Activated gamma-delta T cell treated with Interleukin-2 at 50 U/mL for 16 hours (primary cell): ENCODE results near the gene PTPN14.
"Not testable (repeated sequence)": the region's sequence is repeated elsewhere in the genome, so short reads cannot be mapped to it uniquely, and the experiment has no call there.

Source experiments
- DNase-seq: peaks from one replicate; pipeline ENCODE4 v3.0.0-alpha.2; 2020

Gene PTPN14

DNA sequence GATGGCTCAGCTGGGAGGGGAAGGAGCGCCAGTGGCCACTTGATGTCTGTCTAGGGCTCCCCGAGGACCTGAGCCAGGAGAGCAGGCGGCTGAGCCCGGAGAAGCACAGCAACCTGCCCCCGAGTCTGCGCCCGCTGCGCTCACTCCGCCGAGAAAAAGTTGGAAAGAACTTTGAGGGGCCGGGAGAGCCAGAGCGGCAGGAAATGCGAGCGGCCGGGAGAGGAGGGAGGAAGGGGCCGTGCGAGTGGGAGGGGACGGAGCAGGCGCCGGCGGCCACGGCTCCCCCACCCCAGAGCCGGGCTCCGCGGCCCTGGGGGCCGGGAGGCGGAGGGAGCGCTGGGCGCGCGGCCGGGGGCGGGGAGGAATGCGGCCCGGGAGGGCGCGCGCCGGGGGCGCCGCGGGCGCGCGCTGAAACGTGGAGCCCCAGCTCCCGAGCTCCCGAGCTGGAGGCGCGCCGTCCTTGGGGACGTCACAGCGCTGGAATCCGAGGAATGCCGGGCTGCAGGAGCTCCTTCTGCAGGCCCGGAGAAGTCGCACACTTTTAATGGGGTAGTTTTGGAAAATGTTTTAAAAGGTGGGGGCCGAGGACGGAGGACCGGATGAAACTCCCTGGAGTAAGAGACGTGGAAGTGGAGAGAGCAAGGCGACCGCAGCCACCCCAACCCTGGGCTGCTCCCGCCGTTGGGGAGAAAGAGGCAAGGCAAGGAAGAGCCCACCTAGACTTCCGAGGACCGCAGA lies at the start of gene PTPN14:
TSS of gene PTPN14 (minus strand) at position 167 of the 738 bp plus-strand sequence. CDS start 86,799 bp downstream, outside the sequence.
- DNase-seq = no peak

- DNase-seq = no peak
Measured at GRCh38 chr1:214593158-214593557, 41.8 kb upstream of the PTPN14 start.

- not testable (repeated sequence) for DNase-seq
Measured at GRCh38 chr1:214591918-214592317, 40.5 kb upstream of the PTPN14 start.

GRCh38 chr1:214590696-214591095 lies 39.3 kb upstream of the PTPN14 start:
- no peak for DNase-seq

DNA sequence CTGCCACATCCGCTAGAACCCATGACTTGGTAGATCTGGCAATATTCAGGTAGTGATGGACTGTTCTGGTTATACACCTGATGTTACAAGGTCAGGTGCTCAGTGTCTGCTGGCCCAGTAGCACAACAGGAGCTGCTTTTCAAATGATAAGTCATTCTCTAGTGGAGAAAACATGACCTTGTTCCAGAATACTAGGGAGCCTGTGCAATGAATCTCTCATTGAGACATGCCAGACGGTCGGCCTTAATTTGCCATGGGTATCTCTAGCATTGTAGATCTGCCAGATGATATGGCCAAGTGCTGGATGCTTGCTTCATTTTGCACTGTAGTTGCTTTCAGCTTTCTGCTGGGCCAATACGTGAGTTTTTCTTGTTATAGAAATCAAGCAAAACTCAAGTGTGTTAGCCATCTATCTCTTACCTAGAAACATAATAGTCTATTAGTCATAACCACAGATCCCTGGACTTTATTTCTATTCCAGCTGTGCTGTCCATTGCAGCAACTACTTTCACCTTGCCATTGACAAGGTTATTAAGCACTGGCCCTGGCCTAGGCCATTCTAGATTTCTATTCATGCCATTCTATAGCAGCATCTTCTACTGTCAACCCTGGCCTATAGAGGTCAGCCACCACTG lies 37.7 kb upstream of the PTPN14 start:
- DNase-seq = no peak

- no peak for DNase-seq
Measured at GRCh38 chr1:214587165-214587564, 35.8 kb upstream of the PTPN14 start.

DNA sequence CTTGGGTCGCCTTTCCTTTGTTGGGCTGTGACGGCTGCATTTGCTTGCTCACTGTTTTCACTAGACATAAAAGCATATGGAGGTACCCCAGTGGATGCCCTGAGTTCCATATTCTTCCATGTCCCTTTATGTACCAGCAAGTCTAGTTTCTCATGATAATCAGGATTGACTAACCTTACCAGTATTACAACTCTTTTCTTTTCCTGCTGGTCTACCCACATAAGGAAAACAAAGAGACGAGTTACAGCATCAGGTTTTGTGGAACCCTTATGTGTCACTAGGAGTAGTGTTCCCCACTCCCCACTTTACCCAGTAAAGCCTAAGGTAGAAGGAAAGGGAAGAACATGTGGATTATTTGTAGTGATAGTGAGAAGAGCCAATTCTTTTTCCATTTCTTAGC lies 35.2 kb upstream of the PTPN14 start:
- no peak for DNase-seq

DNA sequence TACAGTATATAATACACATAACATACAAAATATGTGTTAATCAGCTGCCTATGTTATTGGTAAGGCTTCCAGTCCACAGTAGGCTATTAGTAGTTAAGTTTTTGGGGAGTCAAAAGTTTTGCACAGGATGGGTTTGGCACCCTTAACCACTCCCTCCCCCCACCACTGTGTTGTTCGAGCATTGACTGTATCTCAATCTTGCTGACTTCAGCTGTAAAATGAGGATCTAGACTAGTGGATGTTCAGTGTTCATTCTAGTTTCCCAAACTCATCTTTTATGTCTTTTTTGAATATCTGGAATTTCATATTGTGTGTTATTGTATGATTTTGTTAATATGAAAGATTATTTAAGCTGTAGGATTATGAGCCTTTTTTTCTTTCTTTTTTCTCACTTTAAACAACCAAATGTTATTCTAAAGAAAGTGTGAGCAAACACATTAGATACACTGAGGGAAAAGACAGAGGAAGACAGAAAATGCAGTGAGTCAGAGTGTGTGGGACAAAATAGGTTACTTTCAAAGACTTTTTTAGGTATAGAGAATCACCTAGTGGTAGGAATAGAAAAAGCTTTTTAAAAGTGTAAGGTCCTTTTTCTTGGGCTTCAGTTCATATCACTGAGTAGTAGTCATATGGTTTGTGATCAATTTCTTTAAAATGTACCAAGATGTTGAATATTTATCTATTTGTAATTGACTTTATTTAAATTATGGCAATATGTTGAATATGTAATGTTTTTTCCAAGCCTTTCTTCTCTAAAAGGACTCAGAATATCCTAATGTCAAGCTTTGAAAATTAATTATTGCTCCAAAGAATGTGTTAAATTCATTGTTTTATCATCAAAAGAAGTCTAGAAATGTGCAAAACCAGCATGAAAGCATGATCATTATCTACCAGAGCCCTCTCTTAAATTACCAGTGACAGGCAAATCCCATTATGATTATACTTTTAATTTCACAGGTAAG lies 33.7 kb upstream of the PTPN14 start:
- no peak for DNase-seq

DNA sequence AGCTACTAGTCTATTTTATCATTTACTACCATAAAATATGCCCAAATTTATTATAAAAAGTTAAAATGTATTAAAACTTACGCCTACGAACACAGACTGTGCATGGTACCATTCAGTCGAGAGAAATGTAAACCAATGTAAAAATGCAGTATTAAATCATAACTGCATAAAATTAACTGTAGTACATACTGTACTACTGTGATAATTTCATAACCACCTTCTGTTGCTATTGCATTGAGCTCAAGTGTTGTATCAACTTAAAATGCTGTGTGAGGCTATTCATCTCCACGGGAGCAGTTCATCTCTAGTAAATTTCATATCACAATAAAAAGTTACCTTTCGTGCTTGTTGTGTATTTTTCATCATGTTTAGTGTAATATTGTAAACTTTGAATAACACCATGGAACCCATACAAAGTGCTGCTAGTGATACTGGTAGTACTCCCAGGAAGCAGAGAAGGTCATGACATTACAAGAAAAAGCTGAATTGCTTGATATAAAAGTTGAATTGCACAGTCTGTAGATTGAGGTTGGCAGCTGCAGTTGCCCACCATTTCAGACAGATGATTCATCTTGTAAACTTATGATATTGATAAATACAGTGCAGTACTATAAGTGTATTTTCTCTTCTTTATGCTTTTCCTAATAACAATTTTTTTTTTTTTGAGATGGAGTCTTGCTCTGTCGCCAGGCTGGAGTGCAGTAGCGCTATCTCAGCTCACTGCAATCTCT lies 32.6 kb upstream of the PTPN14 start:
- no peak for DNase-seq

GRCh38 chr1:214583113-214583512 lies 31.7 kb upstream of the PTPN14 start:
- no peak for DNase-seq

DNA sequence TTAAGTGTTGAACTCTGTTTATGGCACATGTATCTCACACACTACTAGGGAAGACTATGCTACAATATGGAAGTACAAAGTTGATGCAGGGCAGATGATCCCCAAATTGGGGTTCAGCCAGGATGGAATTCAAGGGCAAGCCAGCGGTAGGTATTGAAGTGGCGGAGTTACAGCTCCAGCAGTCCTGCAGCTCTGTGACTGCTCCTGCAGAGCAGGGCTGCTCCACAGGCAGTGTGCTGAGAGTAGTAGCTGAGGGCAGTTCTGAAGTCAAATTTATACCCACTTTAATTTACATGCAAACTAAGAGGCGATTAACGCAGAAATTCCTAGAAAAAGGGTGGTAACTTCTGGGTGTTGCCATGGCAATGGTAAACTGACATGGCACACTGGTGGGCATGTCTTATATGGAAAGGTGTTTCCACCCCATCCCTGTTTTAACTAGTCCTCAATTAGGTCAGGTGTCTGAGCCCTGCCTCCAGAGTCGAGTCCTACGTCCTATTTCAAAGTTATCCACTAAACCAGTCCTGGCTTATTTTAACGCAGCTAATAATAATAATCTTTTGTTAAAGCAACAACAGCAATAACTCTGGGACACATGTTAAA lies 31.0 kb upstream of the PTPN14 start:
- no peak for DNase-seq

DNA sequence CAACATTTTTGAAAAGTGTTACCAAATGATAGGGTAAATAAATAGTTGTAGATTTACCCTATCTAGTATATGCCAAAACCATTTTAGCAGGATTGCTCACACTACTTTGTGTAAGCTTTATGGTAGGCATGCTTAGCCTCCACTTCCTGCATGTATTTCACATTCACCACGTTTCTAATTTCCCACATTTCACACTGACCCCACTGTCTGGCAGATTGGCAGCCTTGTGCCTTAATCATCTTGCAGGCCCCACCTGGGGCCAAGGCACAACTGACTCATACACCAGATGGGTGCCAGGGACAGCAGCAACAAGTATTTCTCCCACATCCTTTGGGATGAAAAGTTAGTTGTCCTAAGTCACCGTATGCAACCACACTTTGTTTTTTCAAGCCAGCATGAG lies 30.4 kb upstream of the PTPN14 start:
- DNase-seq = no peak

DNA sequence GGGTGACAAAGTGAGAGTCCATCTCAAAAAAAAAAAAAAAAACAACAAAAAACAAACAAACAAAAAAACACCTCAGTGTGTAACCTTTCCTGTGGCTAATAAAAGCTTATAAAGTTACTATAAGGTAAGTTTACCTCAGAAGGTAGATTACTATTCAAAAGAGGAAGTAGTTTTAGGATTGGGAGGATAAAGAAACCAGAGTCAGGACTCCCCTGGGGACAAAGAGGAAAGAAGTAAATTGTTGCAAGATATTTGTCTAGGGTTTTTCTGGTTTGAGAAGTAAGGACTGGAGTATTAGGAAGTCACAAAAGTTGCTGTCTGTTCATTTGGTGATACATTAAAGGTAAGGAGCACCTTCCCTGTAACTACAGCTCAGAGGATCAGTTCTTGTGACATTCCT lies 27.8 kb upstream of the PTPN14 start:
- DNase-seq = no peak

DNA sequence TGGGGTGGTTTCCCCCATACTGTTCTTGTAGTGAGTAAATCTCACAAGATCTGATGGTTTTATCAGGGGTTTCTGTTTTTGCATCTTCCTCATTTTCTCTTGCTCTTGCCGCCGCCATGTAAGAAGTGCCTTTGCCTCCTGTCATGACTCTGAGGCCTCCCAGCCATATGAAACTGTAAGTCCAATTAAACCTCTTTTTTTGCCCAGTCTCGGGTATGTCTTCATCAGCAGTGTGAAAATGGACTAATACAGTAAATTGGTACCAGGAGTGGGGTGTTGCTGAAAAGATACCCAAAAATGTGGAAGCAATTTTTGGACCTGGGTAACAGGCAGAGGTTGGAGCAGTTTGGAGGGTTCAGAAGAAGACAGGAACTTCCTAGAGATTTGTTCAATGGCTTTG lies 24.7 kb upstream of the PTPN14 start:
- DNase-seq = not testable (repeated sequence)

DNA sequence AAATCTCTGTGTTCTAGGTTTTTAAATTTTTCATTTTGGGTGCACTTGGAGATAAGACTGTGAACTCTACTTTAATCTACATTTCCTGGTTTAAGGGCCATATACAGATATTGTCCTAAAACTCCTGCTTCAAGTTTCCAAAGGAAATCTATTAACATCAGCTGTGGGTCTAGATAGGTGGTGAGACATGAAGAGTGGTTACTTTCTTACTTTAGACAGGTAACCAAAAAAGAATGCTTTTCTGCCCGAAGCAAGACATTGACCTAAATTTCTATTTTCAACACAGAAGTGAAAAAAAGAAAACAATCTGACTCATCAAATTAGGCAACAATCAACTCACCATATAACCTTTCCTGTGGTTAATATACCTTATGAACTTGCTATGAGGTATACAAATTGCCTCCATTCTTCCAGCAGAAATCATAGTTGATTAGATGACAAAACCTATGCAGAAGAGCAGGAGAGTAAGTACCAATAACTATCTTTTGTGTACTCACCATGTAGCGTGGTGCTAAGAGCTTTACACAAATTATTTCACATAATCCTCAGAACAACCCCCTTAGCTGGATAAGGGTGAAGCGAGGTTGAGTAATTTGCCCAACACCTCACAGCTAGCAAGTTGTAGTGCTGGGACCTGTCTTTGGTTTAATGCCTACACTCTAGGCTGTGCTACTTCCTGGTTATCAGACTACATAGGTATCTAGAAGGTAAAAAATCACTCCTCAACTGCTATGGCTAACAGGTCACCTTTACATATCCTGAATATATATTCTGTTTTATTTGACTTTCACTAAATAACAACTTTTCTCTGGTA lies 23.4 kb upstream of the PTPN14 start:
- no peak for DNase-seq

- DNase-seq = no peak
Measured at GRCh38 chr1:214573386-214574318, 22.2 kb upstream of the PTPN14 start.

- no peak for DNase-seq
Measured at GRCh38 chr1:214571281-214571680, 19.9 kb upstream of the PTPN14 start.

DNA sequence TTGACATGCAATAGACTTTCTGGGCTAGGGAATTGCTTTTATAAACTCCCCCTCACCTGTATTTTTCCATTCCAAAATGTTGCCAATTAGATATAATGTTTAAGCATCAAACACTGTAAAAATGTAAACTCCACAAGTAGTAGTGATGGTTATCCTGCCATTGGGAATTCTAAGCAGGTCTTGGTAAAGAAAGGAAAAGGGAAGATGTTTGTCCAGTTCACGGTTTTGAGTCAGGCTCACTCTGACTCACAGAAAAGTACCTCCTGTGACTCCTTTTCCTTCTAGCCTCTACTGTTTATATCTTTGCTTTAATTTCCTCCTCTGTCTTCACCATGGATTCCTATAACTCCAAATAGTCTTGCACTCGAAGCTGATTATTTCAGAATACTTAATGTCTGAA lies 19.0 kb upstream of the PTPN14 start:
- no peak for DNase-seq

- DNase-seq = no peak
Measured at GRCh38 chr1:214569357-214570004, 18.1 kb upstream of the PTPN14 start.

DNA sequence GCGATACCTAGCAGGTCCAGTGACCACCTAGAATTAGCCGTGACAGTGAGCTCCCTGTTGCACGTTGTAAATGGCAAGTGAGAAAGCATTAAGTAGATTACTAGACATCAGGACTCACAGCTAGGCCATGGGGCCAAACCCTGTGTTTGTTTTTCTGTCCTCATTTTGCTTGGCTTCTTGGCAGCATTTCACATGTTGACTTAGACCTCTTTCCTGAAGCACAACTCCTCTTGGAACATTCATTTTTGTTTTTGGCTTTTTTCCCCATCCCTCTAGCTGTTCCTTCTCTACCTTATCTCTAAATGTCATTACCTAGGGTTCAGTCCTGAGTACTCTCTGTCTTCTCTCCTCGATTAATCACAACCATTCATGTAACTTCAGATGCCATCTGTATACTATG lies 16.9 kb upstream of the PTPN14 start:
- no peak for DNase-seq
